Activated effector memory CD4-positive, alpha-beta T cell treated with anti-CD3 and anti-CD28 coated beads, Interleukin-2, amount 50 U/mL, for 16 hours (primary cell): ENCODE measurements around the gene DNMT3A.

Experiments used
- DNase-seq: peaks from one replicate; pipeline ENCODE4 v3.0.0-alpha.2; 2020

DNMT3A gene

DNA sequence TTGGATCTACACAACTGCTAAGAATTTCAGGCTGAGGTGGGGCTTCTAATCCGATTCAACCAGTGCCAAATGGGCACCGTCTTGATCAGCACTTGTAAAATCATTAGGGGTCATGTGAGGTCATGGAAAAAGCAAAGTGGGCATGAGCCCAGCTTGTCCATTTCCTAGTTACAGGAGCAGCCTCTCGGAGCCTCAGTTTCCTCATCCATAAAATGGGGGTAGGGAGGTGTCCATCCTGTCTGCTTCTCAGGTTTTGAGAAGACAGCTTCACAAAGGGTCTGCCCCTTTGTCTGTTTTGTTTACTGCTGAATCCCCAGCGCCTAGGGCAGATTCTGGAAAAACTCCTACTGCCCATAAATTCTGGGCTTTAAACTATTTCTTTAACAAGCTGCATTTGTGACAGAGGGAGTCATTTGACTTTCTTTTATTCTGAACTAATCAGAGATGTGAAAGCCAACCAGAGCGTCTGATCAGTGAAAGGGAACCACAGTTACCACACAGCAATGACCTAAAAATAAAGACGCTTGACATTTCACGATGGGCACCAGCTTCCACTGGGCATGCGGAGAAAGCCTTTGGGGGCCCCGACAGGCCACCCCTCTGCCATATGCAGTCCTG lies 38.9 kb downstream of the DNMT3A start:
- DNase-seq = no peak

DNA sequence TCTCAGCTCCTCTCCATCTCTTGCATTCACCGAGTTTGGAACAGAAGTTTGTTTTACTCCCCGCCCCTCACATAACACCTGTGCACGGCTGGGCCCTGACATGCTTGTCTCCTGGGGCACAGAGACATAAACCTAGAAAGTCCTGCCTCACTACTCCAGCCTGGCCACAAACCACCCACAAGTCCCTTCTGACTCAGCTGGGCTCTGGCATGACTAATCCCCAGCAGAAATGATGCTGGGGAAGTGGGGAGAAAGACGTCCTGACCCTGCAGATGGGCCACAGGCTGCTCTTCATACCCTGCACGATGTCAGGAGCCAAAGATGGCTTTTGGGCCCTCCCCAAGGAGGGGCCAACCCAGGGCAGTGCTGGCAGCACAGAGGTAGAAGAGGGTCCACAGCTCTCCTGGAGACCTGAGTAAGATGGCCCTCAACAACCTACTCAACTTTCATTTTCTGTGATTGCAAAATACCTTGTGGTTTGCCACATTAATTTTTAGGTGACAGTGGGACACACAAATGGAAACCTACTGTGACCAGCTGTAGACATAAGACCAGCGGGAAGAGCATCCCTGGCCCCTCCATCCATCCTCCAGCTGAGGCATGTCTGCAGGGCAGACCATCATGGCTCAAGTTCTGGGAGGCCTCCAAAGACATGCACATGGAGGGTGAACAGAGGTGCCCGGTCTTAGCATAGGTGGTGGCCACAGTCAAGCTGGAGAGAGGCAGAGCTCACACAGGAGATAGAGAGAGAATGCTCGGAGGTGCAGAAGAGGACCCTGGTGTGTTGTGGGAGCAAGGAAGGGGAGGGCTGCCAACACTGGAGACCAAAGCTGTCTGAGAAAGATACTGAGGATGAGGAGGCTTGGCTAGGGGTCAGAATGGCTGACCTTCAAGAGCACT lies 40.0 kb downstream of the DNMT3A start:
- DNase-seq = peak; percentile 88

DNA sequence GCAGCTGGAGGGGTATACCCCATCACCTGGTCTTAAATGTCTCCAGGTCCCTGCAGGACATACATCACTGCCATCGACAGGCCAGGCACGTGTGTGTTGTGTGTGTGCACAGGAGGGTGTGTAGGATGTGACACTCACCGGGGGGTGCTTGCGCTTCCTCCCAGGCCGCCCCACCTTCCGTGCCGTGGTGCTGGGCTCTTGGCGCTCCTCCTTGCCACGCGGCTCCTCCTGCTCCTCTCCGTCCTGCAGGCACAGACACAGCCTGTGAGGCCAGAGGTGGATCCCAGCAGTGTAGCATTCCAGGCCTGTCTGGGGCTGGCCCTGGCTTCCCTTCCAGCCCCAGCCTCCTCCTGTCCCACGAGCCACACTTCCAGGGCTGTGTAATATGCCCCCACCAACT lies 41.7 kb downstream of the DNMT3A start:
- DNase-seq = no peak

DNA sequence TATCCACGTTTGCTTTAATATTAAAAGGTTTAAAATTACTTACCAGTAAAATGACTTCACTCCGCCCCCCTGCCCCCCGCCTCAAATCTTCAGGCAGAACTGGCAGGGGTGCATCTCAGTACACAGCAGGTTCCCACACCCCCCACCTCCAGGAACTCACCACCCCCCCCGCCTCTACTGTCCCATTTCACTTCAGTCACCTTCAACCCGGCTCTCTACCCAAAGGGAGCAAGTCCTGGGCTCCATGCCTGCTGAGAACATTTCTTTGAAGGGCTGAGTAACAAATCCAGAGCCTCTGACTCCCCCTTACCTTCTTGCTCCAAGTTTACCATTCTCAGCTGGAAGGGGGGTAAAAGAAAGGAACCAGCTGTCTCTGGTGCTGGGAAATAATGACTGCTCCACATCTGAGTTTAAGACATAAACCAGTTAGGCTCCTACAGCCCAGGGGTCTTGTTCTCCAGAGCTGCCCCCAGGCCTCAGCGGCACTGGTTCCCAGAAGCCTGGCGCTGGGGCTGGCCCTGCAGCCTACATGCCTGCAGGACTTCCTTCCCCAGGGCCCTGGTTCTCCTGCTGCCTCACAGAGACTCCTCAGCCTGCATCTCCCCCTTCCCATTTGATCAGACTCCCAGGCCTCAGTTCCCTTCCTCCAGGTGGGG lies 42.8 kb downstream of the DNMT3A start:
- DNase-seq = no peak

DNA sequence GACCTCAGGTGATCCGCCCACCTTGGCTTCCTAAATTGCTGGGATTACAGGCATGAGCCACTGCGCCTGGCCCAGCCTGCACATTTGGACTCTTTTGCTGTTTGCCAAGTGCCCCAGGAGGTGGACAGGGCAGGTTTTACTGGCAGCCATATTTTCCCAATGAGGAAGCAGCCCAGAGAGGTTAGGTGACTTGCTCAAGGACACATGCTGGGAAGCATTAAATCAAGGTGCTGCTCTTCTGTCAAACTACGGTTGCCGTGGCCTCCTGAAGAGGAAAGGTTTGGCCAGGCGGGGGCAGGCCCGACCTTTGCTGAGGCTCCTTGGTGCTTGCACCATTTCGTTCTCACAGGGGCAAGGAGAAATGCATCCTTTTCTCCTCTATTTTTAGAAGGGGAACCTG lies 44.0 kb downstream of the DNMT3A start:
- no peak for DNase-seq

DNA sequence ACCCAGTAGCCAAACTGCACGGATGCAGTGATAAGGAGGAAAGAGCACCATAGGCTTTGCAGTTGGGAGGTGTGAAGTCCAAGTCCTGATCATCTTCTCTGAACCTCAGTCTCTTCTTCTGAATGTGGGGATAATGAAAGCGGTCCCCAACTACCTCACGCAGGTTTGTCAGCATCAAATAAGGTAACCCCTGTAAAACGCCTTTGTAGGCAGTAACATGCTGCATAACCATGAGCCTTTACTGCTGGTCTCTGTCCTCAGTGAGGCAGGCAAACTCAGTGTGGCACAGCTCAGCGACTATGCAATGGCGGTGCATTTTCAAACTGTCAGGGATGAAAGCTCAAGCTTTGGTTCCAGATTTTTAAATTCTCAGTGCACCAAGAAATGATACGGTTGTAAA lies 46.1 kb downstream of the DNMT3A start:
- no peak for DNase-seq

DNA sequence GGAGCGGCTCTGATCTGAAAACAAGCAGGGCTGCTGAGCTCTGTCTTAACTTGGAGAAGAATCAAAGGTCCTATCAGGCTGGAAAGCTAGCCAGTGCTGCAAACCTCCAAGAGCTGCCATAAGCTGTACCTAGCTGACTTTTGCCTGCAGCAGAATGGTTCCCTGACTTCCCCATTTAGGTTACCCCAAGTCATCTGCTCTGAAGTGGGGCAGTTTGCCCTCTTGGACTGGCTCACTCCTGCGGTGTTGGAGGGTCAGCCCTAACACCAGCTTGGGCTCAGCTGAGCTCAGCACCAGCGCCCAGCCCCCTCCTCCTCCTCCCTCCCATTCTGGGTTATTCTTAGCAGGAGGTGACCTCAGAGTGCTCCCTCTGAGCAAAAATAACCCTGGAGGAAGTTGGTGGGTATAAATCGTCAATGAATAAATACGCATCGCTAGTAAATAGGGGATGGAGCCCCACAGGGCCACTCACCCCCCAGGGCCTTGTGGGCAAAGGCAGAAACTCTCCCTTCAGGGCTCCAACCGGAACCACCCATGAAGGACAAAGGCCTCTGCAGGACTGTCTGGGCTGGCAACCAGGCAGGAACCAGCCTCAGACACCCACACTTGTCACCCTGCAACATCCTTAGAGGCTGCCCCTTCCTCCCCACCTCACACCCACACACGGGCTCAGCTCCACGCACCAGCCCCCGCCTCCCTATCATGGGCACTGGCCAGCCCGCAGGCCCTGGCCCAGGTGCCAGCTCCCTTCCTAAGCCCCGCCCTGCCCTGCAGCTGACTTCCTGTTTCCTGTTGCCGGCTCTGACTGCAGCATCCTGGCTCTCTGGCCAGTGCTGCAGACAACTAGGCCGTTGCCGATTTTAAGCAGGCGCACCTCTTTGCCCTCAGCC lies 46.9 kb downstream of the DNMT3A start:
- peak; percentile 91 for DNase-seq

DNA sequence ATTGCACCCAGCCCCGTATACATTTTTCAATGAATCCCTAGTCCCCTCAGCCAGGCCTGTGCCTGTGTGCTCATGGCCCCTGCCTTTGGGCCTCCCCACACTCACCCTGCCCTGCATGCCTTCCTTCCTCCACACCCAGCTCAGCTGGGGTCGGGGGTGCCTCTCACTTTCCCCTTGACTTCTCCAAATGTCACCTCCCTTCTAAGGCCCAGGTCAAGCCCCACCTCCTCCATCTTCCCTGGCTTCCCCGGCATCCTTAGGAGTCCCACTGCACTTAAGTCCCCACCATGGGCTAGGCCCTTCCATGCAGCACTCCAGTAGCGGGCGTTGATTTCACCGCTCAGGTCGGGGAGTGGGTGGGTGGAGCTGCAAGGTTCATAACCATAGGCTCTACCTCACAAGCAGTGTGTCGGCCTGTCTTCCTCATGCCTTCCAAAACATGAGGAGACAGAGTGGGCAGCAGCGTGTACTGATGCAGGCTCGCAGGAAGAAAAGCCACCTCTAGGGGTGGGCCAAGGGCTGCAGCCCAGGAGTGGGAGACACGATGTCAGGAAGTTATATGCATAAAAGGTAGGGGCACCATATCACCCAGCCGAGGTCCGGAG lies 47.7 kb downstream of the DNMT3A start:
- DNase-seq = no peak

DNA sequence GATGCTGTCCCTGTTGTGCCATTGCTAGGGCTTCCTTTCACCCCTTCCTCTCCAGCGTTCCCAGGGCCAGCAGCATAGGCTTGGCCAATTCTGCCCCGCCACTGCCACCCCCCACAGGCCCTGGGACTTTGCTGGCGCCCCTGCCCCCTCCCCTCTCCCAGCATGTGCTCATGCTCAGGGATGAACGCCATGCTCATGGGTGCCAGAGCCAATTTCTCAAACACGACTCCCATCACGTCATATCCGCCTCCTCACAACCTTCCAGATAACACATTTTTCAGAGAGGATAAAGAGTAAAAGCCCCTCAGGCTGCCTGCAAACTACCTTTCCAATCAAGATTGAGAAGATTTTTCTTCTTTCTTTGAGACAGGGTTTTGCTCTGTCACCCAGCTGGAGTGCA lies 48.6 kb downstream of the DNMT3A start:
- DNase-seq = no peak

DNA sequence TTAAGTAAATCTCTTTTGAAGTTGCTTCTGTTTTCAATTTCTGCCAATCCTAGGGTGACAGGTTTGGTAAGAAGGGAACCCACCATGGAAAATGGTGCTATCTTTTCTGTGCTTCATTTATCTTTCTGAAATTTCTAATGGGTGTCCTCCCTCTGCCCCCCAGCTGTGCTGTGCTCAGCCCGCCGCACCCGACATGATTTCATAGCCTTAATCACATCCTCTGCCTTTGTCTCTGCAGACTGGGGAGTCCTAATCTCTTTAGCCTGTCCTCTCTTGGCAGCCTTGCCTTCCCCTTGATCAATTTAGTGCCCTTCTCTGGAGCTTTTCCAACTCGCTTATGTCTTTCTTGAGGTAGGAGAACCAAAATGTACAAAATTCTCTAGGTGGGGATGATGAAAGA lies 49.3 kb downstream of the DNMT3A start:
- DNase-seq = no peak

DNA sequence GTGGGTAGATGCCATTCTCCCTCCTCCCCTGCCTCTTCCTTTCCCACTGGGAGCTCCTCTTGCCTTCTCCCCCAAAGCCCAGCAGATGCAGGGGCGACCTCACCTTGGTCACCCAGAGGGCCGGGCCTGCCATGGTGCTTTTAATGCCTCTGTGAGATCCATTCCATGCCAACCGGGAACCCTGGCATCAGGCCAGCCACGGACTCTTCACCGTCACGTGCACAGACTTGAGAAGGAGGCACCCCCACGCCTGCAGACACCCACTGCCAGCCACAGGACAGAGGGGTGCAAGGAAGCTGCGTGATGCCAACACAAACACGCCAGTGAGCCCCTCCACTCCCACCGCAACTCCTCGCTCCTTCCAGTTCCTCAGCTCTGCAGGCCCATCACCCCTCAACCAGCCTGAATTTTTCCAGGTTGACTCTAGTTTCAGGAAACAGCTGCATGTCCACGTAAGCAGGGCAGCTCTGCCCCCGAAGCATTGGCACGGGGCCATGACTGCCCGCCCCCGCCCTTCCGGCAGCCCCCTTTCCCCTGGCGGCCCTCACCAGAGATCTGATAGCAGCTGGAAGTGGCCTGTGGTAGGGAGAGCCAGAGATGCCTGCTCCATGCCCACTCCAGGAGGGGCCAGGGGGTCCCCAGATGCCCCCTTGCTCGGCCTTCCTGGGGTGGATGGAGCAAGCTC lies 50.8 kb downstream of the DNMT3A start:
- no peak for DNase-seq

DNA sequence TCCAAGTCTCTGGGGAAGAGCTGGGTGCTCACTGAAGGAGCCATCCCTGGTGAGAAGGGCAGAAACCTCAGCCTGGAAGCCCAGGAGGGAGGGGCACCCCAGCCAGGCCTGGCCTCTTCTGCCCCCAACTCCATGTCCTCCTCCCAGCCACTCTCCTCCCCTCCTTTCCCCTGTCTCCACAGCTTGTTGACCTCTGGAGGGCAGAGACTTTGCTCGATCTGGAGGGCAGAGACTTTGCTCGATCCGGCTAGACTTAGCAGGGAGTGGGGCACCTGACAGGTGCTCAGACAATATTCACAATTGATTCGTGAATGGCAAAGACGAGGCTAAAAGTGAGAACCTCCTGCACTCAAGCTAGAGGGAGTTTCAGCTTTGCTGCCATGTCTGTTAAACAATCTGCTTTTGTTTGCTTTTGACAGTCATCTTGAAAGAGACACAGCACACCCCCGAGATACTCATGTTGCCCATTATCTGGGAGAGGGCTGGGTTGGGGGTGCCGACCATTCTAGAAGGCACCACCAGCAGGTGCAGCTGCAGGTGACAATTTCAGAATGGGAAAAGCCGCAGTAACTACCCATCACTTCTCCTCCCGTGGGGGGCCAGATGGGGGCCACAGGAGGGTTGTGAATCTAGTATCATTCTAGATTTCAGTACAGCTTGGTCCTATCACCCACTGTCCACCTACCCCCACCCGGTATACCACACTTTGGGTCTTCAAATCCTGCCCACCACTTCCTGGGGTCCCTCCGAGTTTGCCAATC lies 54.8 kb downstream of the DNMT3A start:
- DNase-seq = no peak

DNA sequence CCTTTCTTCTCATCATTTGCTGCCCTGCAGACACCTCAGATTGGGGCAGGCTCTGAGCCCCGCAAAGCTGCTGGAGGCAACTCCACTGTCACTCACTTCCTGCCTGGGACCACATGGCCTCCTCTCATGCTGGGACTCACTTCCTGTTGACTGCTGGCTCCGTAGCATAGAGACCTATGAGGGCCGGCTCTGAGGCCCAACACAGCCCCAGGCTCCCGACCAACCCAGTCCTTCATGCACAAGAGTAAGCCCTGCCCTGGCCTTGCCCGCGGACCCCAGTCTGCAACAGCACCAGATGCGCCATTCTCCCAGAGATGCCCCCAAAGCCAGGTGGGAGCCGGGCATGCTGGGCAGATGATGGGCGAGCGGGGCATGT lies 55.7 kb downstream of the DNMT3A start:
- DNase-seq = peak; percentile 85

DNA sequence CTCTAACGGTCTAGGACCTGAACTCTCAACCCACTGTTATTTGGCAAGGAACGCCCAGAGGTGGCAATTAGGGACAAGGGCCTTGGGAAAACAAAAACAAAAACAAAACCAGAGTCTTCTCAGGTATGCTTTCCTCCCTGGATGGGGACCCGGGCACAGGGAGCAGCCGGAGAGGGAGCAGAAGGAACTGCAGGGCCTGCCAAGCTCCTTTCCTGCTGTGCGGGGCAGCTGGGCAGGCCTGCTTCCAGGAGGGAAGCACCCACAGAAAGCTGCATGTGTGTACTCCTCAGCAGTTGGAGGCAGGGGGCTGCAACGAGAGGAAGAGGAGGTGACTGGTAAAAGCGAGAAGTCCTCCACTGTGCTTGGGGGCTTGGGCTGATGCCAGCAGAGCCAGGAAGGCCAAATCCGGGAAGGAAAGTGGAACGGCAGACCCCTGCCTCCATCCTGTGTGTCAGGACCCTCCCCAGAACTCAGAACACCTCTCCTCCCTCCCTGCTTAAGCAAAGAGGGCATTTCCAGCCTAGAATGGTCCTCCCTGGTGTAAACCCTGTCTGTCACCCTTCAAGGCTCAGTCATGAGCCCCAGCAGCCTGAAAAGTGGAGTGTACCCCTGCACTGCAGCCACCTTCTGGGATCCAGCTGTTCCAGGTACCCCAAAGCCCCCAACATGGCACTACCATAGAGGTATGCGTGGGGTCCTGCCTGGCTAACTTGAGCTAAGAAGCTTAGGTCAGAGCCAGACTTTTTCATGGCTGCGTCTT lies 56.3 kb downstream of the DNMT3A start:
- no peak for DNase-seq

DNA sequence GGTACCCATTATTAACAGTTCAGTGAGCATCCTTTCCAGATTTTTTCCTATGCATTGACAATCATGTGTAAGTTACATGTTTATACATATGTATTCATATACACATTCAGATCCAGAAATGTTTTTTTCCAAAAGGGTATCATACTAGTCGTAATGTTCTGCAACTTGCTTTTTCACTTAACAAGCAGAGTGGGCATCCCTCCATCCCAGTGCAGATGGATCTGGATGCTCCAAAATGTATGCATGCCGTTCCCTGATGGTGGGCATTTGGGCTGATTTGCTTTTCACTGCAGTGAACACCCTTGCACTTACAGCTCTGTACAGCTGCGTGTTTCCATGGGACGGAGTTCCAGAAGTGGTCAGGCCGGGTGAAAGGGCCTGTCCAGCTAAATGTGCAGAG lies 57.0 kb downstream of the DNMT3A start:
- DNase-seq = no peak

DNA sequence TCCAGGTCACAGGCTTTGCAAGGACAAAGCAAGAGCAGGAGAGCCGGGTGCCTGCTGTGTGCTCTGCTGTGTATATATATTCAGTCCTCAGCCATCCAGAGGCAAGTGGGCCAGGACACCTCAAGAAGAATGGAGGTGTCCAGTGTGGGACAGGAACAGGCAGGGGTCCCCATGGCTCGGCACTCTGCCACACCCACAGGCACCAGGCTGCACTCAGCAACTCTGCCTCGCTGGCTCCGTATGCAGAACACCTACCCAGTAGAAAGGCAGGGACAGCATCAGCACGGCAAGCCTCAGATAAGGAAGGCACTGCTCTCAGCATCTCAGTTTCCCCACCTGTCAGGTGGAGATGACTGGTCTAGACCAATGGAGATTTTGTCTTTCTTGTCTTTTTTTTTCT lies 57.8 kb downstream of the DNMT3A start:
- no peak for DNase-seq

DNA sequence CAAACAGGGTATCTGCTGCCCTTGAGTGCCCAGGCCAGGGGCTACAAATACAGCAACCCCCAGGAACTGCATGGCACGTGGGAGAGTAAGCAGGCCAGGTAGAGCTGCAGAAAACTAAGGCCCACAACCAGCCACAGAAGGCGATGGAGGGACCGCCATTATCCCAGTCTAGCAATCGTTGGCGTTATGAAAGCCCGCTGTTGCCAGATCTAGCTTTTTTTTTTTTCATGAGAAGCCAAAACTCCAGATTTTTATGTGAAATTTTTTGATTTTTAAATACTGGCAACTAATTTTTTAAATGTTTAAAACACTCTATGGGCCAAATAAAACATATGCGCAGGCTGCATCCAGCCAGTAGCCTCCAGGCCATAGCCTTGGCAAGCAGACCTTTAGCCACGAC lies 59.8 kb downstream of the DNMT3A start:
- DNase-seq = no peak

DNA sequence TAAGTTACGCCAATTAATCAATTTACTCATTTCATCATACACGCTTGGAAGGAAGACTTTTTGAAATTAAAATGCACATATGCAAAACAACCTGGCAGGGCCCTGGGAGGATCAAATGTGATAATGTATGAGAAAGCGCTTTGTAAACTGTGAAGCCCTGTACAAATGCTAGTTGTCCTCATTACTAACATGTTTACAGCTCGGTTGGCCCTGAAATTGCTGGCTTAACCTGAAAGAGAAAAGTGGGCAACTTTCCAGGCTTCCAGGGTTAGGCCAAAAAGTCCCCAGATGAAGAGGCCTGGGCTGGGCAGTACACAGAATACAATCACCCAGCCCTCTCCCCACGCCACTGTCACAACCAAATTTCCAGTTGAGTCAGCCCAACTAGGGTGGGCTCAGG lies 60.2 kb downstream of the DNMT3A start:
- DNase-seq = no peak

DNA sequence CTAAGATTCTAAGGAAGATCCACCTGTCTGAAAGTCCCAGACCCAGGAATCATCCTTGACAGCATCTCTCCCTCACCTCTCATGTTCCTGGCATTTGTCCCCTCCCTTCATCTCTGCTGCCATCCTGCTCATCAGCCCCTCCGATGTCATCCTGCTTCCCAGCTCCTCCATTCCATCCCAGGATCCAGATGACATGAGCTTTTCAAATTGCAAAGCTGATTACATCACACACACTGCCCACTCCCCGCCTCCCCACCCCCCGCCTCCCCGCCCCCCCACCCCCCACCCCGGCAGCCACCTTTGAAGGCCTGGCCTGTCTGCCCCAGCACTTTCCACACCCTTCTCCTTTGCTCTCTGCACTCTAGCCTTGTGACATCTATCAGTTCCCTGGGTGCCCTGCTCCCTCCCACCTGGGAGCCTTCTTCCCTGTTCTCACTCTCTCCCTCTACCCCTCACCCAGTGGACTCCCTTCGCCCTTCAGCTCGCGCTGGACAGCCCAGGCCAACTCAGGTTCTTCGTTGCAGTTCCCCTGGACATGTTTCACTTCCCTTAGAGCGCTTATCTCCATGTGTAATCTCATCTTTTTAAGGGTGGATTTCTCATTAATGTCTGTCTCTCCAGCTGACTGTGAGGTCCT lies 61.6 kb downstream of the DNMT3A start:
- no peak for DNase-seq

DNA sequence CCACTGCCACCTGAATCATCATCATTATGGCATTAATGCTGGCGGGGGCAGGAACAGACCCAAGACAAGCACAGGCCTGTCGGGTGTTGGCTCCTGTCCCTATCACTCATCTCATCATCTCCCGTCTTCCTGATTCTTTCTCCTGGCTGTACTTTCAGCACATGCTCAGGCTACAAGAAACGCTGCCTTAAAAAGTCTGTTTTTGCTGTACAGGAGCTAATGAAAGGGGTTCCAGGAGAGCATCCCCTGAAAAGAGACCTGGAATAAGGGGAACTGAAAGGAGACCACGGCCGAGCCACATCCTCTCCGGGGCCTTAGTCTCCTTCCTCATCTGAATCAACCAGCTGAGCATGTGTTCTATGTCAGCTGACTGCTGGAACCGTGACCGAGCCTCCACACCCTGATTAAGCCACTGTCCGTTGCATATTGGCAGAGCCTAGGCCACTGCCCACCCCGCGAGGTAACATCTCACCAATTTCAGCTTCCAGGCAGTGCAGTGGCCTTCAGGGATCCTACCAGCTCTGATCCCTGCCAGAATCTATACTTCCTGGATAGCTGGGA lies 62.6 kb downstream of the DNMT3A start:
- no peak for DNase-seq
